ENCODE measurements around the gene OR52J3.

GRCh38 chr11:5092821-5093585 lies 46.7 kb downstream of the OR52J3 start:
- TF ChIP-seq CTCF (IDR thresholded peaks at IDR 0.05) (no peak), TAF1 (IDR thresholded peaks at IDR 0.05; ENCODE audit: borderline replicate concordance, low read depth, low read length) (no peak), RFX5 (IDR thresholded peaks at IDR 0.05; ENCODE audit: low read length) (no peak), USF2 (IDR thresholded peaks at IDR 0.05; ENCODE audit: borderline replicate concordance, low read depth, low read length) (no peak), EP300 (IDR thresholded peaks at IDR 0.05; ENCODE audit: borderline replicate concordance in 1 of 2, low read depth in 1 of 2, low read length in 1 of 2) (no peak), EZH2phosphoT487 (IDR thresholded peaks at IDR 0.05; ENCODE audit: borderline replicate concordance, low read depth) (no peak)

All from SK-N-SH (cell line).